C4-2B (cell line): ENCODE data around the gene RAB11FIP4.

Experiments used
- H3K27ac ChIP-seq: fragments of 450-650 bp; 2 replicates; pipeline ENCODE4 v1.5.1; 2017
- CTCF ChIP-seq: fragments of 450-650 bp; conservative IDR thresholded peaks from 2 replicates; pipeline ENCODE4 v1.5.1; 2017; ENCODE audit warnings: mild to moderate bottlenecking
- ZFX ChIP-seq: fragments of 450-650 bp; IDR thresholded peaks from 2 replicates; pipeline ENCODE4 v1.6.1; 2017

The RAB11FIP4 gene

DNA sequence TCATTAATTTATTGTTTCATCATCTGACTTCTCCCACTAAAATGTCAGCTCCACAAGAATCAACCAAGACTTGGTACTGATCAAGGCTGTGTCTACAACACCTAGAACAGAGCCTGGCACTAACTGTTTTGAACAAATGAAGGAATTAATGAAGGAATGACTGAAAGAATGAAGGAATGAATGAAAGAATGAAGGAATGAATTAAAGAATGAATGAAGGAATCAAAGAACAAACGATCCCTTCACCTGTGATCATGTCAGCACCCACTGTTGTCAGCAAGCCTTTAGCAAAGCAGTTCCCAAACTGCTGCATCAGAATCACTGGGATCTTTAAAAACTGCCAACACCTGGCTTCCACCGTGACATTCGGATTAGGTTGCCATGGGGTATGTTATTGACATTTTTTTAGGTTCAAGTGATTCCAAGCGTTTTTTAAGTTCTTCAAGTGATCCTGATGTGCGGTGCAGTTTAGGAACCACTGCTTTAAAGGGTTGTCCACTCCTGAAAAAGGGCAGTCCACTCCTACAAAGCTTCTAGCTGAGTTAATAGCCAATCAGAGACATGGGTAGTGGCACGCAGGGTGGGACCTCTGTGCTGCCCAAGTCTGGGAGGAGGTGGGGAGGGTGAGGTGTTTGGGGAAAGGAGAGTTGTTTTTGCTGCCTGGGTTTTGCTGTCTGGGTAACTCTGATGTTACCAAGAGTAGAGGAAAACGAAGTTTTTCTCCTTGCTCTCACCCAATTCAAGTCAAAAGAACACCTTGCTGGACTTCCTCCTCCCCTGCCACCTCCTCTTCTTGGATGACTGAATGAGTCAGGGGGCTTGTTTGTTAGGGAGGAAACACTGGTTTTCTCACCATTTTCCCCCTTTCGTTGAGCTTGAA lies 89.7 kb downstream of the RAB11FIP4 start:
- no peak for TF ChIP-seq ZFX
- no peak for TF ChIP-seq CTCF
- H3K27ac ChIP-seq = no peak overlapping the region

GRCh38 chr17:31481783-31482081 lies 90.3 kb downstream of the RAB11FIP4 start:
- H3K27ac ChIP-seq = no peak overlapping the region
- TF ChIP-seq ZFX = no peak
- TF ChIP-seq CTCF = no peak

DNA sequence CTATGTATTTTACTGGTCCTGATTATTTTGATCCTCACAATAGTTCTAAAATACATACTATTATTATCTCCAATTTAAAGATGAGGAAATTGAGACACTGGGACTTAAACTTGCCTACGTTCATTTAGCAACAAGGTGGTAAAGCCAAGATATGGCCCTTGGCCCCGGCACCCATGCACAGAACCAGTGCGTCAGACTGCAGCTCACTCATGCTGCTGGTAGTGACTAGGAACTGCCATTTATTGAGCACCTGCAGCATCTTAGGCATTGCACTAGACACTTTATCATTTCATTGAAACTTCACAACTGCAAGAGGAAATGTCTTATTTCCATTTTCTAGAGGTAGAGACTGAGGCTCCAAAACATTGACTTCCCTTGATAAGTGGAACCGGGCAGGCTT lies 93.3 kb downstream of the RAB11FIP4 start:
- H3K27ac ChIP-seq = no peak overlapping the region
- TF ChIP-seq ZFX (no peak), CTCF (no peak)

- peak overlapping the region; percentile 88; the same call in 1 of the 2 replicates for H3K27ac ChIP-seq
- no peak for TF ChIP-seq ZFX
- no peak for TF ChIP-seq CTCF
Measured at GRCh38 chr17:31486351-31487062, 95.0 kb downstream of the RAB11FIP4 start.

- H3K27ac ChIP-seq = peak overlapping the region; percentile 88
- TF ChIP-seq ZFX = no peak
- TF ChIP-seq CTCF = no peak
Measured at GRCh38 chr17:31487063-31487647, 95.7 kb downstream of the RAB11FIP4 start.

DNA sequence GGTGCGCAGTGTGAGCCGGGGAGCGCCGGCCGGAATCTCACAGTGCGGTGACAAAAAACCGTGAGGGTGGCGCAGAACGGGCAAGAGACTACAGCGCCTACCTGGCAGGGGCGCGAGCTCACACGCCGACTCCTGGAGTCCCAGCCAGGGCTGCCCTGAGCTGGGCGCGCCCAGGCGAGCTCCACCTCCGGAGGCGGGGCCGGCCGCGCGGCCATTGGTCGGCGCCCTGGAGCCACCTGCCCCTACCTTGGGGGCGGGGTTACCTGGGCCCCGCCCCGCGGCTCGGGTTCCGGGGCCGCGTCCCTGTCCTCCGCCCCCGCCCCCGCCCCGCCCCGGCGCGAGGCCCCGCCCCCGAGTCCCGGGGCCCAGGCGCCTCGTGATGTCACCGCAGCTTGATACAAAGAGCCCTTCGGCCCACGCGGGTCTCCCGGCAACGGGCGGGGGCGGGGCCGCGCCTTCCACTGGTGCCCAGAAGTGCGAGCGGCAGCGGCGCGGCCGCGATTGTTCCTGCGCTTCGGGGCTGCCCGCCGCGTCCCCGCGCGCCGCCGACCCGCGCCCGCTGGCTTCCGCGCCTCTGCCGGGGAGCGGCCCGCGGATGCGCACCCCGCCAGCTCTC lies 96.3 kb downstream of the RAB11FIP4 start:
- H3K27ac ChIP-seq = peak overlapping the region; percentile 88

More for the DNA sequence above, 96.3 kb downstream of the RAB11FIP4 start:
- no peak for TF ChIP-seq CTCF
- no peak for TF ChIP-seq ZFX
